Peyer's patch (tissue), 4 donors: ENCODE measurements around the gene OPCML.

Experiments
- POLR2A ChIP-seq, 2 donors: fragments of 450-650 bp; IDR thresholded peaks; one replicate each; pipeline ENCODE4 v1.5.1; 2017; ENCODE audit warnings: antibody characterized with exemption in 2 of 2, mild to moderate bottlenecking in 2 of 2, moderate library complexity in 2 of 2
- TF ChIP-seq, protein P1 (sequence below), 6 experiments: fragments of 450-650 bp in 4 of 6; fragments of 200-600 bp in 2 of 6; sonication (generic) in 1 of 6; IDR thresholded peaks; one replicate each; pipeline ENCODE4 v1.5.1; 2017 to 2019; ENCODE audit warnings: antibody characterized with exemption in 6 of 6, mild to moderate bottlenecking in 3 of 6, moderate library complexity in 1 of 6

DNA sequence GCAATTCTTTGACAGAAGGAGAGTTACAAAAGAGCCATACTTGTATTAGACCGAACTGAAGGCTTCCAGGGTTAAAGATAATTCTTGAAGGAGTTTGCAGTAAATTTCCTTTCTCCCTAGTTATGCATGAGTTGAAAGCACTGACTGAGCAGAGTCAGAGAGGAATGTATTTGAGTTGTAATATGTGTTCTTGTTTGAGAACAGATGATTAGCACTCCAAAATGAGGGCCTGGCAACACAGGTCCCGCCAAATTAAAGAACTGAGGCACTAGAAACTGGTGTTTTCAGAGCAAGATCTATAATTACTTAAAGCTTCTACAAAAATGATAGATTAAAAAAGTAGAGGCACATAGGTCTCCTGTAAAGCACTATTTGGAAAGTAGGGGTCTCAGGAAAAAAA is 970.4 kb downstream of the OPCML start:
- TF ChIP-seq, protein P1, sequence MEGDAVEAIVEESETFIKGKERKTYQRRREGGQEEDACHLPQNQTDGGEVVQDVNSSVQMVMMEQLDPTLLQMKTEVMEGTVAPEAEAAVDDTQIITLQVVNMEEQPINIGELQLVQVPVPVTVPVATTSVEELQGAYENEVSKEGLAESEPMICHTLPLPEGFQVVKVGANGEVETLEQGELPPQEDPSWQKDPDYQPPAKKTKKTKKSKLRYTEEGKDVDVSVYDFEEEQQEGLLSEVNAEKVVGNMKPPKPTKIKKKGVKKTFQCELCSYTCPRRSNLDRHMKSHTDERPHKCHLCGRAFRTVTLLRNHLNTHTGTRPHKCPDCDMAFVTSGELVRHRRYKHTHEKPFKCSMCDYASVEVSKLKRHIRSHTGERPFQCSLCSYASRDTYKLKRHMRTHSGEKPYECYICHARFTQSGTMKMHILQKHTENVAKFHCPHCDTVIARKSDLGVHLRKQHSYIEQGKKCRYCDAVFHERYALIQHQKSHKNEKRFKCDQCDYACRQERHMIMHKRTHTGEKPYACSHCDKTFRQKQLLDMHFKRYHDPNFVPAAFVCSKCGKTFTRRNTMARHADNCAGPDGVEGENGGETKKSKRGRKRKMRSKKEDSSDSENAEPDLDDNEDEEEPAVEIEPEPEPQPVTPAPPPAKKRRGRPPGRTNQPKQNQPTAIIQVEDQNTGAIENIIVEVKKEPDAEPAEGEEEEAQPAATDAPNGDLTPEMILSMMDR (IDR thresholded peaks at IDR 0.05), result no peak
- no peak for TF ChIP-seq POLR2A (IDR thresholded peaks at IDR 0.05)
